ENCODE results near the gene KCNIP4. TPM values are rescaled to one million over a fixed set of nuclear protein-coding genes. Genes with fewer than 3 reads are reported as not detected.

Gene KCNIP4
- total and polyA plus RNA-seq, 2 of the 4 experiments (the other 2 are of a cell fraction), result not detected

GRCh38 chr4:20696815-20697214, 1251.8 kb downstream of the KCNIP4 start:
- CTCF ChIA-PET, result interaction anchor here (0.8 kb wide), 1 partner anchor 1850 kb away, joined by 3 read pairs; no protein-coding TSS in a partner anchor
- no peak overlapping the region for H2AK9ac ChIP-seq (replicated peaks; ENCODE audit: low read depth, low read length, poor library complexity)
- H3K9me1 ChIP-seq (ENCODE audit: insufficient read depth, low read length), result no peaks in the 10 kb centered on the region
- H2BK120ac ChIP-seq (ENCODE audit: low read depth, low read length), result no peak overlapping the region
- H2BK20ac ChIP-seq (ENCODE audit: low read depth, low read length), result no peak overlapping the region
- no peak overlapping the region for H3K4me3 ChIP-seq (ENCODE audit: insufficient read depth, low read depth, low read length)
- no peak overlapping the region for H3K18ac ChIP-seq (ENCODE audit: low read depth, low read length)
- no peak overlapping the region for H2AK5ac ChIP-seq (ENCODE audit: low read depth, low read length)
- H4K8ac ChIP-seq (ENCODE audit: low read depth in 2 of 2, low read length in 2 of 2), result no peak overlapping the region
- dilution Hi-C loops (cut with HindIII; ENCODE audit: low sequenced_read_pairs, unreplicated experiment), result no loop called here
- H3K56ac ChIP-seq (ENCODE audit: extremely low read depth, insufficient read depth, low read length), result no peak overlapping the region
- no peak overlapping the region for H2BK5ac ChIP-seq (ENCODE audit: low read depth, low read length, poor library complexity, severe bottlenecking)
- no peak overlapping the region for H3K9ac ChIP-seq (ENCODE audit: low read depth, low read length)
- intact Hi-C loops (cut with micrococcal nuclease), result no loop called here
- no peak overlapping the region for H2AFZ ChIP-seq (replicated peaks; ENCODE audit: low read length, poor library complexity)
- no peak overlapping the region for H3K27ac ChIP-seq (ENCODE audit: insufficient read depth, low read length)
- peaks cover 5% of the 10 kb centered on the region for H3K4me1 ChIP-seq (ENCODE audit: control insufficient read depth, insufficient read depth, low read length)
- no peak overlapping the region for H3K4ac ChIP-seq (ENCODE audit: low read depth, low read length)
- BruUV-seq (replicated peaks), result no TSS peak
- DNase-seq (no peak), ATAC-seq (ENCODE audit: low read depth) (no peak)
- no peak overlapping the region for H4K5ac ChIP-seq (ENCODE audit: low read depth, low read length)
- H2BK15ac ChIP-seq (ENCODE audit: low read depth, low read length), result no peak overlapping the region
- TF ChIP-seq BHLHE40 (IDR thresholded peaks at IDR 0.05; ENCODE audit: low read depth, low read length) (no peak), MAFK (IDR thresholded peaks at IDR 0.05; ENCODE audit: low read depth, low read length) (peak; percentile 63)
- peaks cover 0 to 13% of the 10 kb centered on the region in 2 experiments; a peak in 3 of 4 replicates for H3K79me1 ChIP-seq (ENCODE audit: low read depth in 1 of 2, low read length in 2 of 2)
- in situ Hi-C loops (cut with MboI; ENCODE audit: low sequenced_read_pairs), result no loop called here
- no peak overlapping the region for H3K14ac ChIP-seq (replicated peaks; ENCODE audit: low read depth, low read length)
- POLR2A ChIA-PET (ENCODE audit: unreplicated experiment), result no interaction called here
- no peaks in the 10 kb centered on the region for H3K36me3 ChIP-seq (ENCODE audit: control insufficient read depth, insufficient read depth, low read length)
- H4K20me1 ChIP-seq (ENCODE audit: insufficient read depth, low read length), result no peaks in the 10 kb centered on the region
- no CpG with 5 or more reads among the region's 1 CpG for WGBS, 2 experiments (ENCODE audit: extremely low coverage in 2 of 2, insufficient read length in 1 of 2)
- no peak overlapping the region for H4K91ac ChIP-seq (ENCODE audit: insufficient read depth, low read depth, low read length)
- H3K23ac ChIP-seq (ENCODE audit: low read depth, low read length), result no peak overlapping the region
- H3K27me3 ChIP-seq (ENCODE audit: control insufficient read depth, insufficient read depth, low read length), result no peaks in the 10 kb centered on the region
- no peak overlapping the region for H3K4me2 ChIP-seq (ENCODE audit: low read depth, low read length)
- no peaks in the 10 kb centered on the region for H3K9me3 ChIP-seq (ENCODE audit: control insufficient read depth, insufficient read depth, low read length)
